Inflammatory macrophage (primary cell): ENCODE data around the gene ABCC2.
"Not testable (repeated sequence)": the region's sequence is repeated elsewhere in the genome, so short reads cannot be mapped to it uniquely, and the experiment has no call there.

Experiments used
- DNase-seq, 2 donors: peaks; one replicate each; pipeline ENCODE4 v3.0.0-alpha.2; 2020 to 2022
- total RNA-seq, 18 experiments: gene quantifications; one replicate each; lab custom pipeline; 2026; ENCODE audit warnings: mixed read lengths in 6 of 18, inconsistent platforms in 2 of 18; lab: John Stamatoyannopoulos, UW

ABCC2 gene
- total RNA-seq = 0.06 to 1.1 (median 0.35) reads per million in 18 experiments

GRCh38 chr10:99782447-99783286, at the start of gene ABCC2:
TSS of gene ABCC2 (plus strand) at chr10:99782640. CDS start at chr10:99782845, 205 bp downstream.
- DNase-seq = peak; percentile 15 to 23

DNA sequence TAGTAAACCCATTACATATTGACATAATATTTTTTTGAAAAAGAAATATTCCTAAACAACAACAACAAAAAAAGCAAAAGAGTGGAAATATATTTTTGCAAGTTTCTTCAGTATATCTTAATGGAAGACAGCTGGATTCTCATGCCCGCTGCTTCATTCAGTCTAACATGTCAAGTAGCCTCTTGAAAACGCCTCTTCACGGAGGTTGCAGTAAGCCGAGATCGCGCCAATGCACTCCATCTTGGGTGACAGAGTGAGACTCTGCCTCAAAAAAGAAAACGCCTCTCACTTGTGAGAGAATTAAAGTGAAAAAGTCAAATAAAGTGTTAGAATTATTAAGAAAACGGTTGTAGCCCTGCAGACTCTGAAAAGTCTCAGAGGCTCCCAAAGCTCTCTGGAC, 49.1 kb upstream of the ABCC2 start:
- no peak for DNase-seq

DNA sequence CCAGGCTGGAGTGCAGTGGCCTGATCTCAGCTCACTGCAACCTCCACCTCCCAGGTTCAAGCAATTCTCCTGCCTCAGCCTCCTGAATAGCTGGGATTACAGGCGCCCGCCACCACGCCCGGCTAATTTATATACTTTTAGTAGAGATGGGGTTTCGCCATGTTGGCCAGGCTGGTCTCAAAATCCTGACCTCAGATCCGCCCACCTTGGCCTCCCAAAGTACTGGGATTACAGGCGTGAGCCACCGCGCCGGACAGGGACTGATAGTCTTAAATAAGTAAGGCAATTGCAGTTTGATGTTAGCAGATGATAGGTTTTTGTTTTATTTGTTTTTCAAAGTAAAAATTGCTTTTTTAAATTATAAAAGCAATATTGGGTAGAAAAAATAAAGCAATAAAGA, 48.3 kb upstream of the ABCC2 start:
- not testable (repeated sequence) for DNase-seq

GRCh38 chr10:99740260-99740659, 42.2 kb upstream of the ABCC2 start:
- DNase-seq = no peak

- DNase-seq = no peak
These were observed 41.4 kb upstream of the ABCC2 start for GRCh38 chr10:99740933-99741559.

DNA sequence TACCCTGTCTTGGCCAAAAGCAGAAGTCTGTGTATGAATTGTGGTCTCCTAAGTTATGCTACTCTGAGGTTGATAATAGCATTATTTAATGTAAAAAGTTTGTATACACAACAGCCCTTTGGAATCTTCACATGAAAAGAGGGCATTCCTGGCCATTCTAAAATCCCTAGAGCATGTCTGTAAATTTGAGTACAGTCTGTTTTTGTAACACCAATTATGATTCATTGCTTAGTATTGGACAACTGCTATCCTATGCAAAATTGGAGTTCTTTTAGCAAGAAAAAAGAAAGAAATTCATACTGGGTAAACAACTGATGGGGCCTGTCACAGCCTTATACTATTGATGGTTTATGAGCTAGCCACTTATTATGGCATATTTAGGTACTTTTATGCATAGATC, 40.2 kb upstream of the ABCC2 start:
- DNase-seq = no peak

- no peak for DNase-seq
These were observed 39.7 kb upstream of the ABCC2 start for GRCh38 chr10:99742701-99743100.

DNA sequence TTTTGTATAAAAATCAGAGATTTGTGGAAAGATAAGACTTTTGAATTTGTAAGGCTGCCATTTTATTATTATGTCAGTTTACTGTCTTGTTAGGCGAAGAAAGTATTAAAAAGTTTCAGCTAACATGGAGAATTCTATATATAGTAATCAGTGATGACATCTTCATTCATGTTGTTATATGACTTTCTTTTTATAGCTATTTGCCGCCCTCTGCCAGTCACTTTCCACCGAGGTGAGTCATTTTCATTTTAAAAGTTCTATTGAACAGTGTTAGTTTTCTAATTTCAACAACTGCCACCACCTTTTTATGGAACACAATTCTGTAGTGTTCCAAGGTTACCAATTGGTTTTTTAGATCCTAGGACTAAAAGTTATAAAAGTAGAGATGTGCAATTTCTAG, 38.6 kb upstream of the ABCC2 start:
- DNase-seq = no peak

GRCh38 chr10:99746166-99746565, 36.3 kb upstream of the ABCC2 start:
- DNase-seq = not testable (repeated sequence)

DNA sequence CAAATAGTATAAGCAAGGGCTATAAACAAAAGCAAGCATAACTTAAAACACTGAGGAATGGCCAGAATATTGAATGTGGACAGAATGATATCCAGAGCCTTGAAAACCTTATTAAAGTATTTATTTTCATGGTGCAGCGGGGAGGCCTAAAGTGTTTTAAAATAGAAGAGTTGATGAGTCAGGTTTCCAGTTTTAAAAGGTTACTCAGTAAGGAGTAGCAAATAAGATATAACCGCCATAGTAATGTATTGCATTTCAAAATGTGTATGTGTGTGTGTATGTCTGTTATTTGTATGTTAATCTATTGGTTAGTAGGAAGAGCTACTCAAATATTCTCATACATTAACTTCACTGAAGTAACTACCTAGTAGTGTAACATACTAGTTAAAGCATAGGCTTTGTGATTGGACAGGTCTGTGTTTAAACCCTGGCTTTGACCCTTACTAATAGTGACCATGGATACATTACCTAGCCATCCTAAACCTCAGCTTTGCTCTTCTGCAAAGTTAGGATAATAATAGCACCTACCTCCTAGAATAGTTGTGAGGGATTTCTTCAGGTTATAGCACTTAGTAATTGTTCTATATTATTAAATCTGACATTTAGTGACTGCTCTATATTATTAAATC, 33.5 kb upstream of the ABCC2 start:
- no peak for DNase-seq

GRCh38 chr10:99750641-99751040, 31.8 kb upstream of the ABCC2 start:
- DNase-seq = peak; percentile 9 to 82

- no peak for DNase-seq
These were observed 27.8 kb upstream of the ABCC2 start for GRCh38 chr10:99754670-99755069.

DNA sequence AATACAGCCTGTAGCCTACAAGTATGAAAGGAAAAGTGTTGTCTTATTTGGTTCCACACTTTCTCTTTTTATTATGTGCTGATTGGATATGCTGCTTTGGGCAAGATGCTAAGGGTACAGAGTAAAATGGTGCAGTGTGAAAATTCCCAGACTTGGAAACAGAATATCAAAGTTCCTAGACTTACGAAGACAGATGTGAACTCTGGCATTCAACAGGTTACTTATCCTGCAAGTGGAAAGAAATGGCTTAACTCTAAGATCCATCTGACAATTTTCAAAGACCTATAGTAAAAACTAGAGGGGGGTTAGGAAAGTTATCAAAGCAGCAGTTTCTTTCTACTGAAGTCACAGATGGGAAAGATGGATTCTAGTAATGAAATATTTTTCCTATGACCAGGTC, 26.3 kb upstream of the ABCC2 start:
- no peak for DNase-seq

DNA sequence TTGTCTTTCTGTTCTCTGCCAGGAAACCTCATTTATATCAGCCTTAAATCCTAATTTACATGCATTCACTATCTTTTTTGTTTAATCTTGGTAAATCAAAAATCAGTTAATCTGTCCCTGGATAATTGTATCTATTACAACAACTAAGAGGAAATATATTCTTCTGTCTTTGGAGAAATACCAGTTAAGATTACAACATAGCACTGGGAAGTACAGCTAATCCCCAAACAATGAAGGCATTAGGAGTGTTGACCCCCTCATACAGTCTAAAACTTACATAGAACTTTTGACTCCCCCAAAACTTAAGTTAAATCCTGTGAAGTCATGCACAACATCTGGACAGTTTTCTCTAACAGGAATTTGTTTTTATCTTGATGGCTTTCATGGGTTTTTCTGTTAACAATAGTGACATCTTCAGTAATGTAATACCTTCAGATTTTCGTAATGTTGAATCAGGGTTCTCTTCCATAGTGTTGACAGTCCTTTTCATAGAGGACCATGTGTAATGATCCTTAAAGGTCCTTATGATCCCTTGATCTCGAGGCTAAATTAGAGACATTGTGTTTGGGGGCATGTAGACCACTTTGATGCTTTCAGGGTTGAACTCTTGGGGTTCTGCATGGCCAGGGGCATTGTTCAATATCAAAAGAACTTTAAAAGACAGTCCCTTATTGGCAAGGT, 24.1 kb upstream of the ABCC2 start:
- DNase-seq = no peak

- no peak for DNase-seq
These were observed 22.1 kb upstream of the ABCC2 start for GRCh38 chr10:99760321-99760720.

GRCh38 chr10:99761365-99761764, 21.1 kb upstream of the ABCC2 start:
- no peak for DNase-seq

DNA sequence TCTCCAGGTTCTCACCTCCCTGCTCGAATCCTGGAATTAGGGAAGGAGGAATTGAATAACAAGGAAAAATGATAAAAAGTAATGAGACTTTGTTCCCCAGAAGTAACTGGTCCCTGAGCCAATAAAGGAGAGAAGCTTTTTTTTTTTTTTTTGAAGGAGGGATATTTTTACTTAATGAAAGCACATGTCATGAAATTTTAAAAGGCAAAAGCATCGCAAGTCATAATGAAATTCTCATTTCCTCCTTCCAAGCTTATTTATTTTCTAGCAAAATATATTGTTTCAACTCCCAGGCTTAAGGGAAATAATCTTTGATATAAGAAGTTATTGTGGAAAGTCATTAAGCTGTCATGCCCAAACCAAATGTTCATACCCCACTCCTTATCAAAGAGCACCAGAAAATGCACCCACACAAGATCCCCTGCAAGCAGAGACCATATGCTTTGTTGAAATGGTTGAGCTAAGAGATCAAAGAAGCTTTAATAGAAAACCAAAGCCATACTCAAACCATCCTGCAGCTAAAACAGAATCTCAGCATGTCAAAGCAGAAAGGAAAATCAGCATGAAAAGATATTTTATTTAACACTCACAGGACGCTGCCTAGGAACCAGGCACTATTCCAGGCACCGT, 16.7 kb upstream of the ABCC2 start:
- DNase-seq = no peak

GRCh38 chr10:99766302-99766681, 16.1 kb upstream of the ABCC2 start:
- DNase-seq = no peak

GRCh38 chr10:99767901-99768300, 14.5 kb upstream of the ABCC2 start:
- DNase-seq = no peak

GRCh38 chr10:99768556-99768955, 13.9 kb upstream of the ABCC2 start:
- no peak for DNase-seq

- peak; percentile 54 to 69 for DNase-seq
These were observed 12.7 kb upstream of the ABCC2 start for GRCh38 chr10:99769706-99770105.

- no peak for DNase-seq
These were observed 11.9 kb upstream of the ABCC2 start for GRCh38 chr10:99770408-99771045.
